ENCODE results near the gene MRPL52. TPM values are rescaled to one million over a fixed set of nuclear protein-coding genes. Genes with fewer than 3 reads are reported as not detected.

The MRPL52 gene
- 100 to 1,000 TPM; 135 to 195 (median 167) TPM for total RNA-seq (2021; fragmentation: NEBNext Ultra II Directional; extraction: Animal tissue kit (Norgen Biotek cat#: 25700))
- long read RNA-seq, transcript MRPL52-202 (5 exons, 1,118 nt): major isoform, 50 of 117 reads
- long read RNA-seq, transcript MRPL52-215 (5 exons, 398 nt): minor isoform, 13 of 117 reads
- long read RNA-seq, transcript MRPL52-210 (4 exons, 895 nt): minor isoform, 12 of 117 reads
- long read RNA-seq, transcript MRPL52-203 (5 exons, 1,111 nt): minor isoform, 28 of 117 reads
- long read RNA-seq, partial matches to known transcripts: 1 of 117 reads
- long read RNA-seq, other reads (novel, unspliced or antisense): 4 of 117 reads

DNA sequence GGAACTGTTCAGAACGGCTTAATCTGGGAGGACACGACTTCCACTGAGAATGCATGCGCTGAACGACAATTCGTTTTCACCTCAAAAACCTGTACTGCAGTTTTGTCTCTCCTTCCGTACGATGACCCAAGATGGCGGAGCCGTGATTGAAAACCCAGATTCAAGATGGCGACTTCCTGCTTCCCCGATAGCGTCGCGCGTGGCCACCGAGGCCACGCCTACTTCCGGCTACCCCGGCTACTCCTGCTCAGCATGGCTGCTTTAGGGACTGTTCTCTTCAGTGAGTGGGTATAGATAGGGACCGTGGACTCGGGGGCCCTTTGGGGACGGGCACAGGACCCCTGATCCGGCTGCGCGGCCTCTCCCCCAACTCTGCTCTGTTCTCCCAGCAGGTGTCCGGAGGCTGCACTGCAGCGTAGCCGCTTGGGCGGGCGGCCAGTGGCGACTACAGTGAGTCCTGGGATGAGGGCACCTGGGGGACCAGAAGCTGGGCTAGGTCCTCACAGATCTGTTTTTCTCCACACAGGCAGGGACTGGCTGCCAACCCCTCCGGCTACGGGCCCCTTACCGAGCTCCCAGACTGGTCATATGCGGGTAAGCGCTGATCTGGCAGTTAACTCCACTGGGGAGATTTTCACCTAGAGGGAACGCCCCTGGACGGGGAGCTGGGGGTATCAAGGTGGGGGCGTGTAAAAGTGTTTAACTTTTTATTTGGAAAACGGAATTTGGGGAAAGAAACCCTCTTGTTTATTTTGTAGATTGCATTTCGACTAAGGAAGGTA is at the start of gene MRPL52:
Gene MRPL52 (plus strand): TSS at position 227 of the 782 bp plus-strand sequence. CDS start 26 bp downstream, at position 253.
- DNase-seq: peak; percentile 78
- Mint-ChIP-seq H3K27me3 (ENCODE audit: insufficient read depth) (no peaks in the 10 kb centered on the region; the same call in 1 of the 2 replicates), H3K36me3 (ENCODE audit: low read depth) (peaks cover 12% of the 10 kb centered on the region), H3K27ac (peak within 1 kb of the TSS; percentile 93), H3K4me3 (peak within 1 kb of the TSS; percentile 92), H3K9me3 (no peaks in the 10 kb centered on the region), H3K4me1 (ENCODE audit: low read depth) (peaks cover 28% of the 10 kb centered on the region)
- TF ChIP-seq, protein P1, sequence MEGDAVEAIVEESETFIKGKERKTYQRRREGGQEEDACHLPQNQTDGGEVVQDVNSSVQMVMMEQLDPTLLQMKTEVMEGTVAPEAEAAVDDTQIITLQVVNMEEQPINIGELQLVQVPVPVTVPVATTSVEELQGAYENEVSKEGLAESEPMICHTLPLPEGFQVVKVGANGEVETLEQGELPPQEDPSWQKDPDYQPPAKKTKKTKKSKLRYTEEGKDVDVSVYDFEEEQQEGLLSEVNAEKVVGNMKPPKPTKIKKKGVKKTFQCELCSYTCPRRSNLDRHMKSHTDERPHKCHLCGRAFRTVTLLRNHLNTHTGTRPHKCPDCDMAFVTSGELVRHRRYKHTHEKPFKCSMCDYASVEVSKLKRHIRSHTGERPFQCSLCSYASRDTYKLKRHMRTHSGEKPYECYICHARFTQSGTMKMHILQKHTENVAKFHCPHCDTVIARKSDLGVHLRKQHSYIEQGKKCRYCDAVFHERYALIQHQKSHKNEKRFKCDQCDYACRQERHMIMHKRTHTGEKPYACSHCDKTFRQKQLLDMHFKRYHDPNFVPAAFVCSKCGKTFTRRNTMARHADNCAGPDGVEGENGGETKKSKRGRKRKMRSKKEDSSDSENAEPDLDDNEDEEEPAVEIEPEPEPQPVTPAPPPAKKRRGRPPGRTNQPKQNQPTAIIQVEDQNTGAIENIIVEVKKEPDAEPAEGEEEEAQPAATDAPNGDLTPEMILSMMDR (IDR thresholded peaks at IDR 0.05): no peak

DNA sequence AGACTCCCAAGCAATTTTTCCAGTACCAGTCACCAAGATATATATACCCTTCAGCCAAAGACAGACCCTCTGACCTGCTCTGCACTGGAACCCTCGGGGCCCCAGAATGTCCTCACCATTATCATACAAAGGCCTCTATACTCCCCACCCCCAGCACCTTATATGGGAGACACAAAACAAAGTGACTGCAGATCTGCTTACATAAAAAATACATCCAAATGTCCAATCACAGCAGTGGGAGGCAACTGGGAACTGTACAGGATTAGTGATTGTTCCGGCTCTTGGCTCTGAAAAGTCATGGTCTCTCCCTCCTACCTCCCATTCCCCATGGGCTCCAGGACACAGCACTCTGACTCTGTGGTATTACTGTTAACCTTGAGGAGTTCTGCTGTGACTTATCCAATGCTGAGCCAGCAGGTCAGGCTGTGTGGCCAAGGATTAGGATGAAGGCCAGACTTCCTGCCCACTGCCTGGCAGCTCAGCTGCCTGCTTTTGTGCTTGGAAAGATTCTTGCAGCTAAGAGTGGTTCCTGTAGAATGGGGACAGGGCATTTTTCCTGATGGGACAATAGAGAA is 49.5 kb upstream of the MRPL52 start:
- H3K4me1 Mint-ChIP-seq (ENCODE audit: low read depth): peaks cover 20% of the 10 kb centered on the region
- TF ChIP-seq, protein P1 (IDR thresholded peaks at IDR 0.05): no peak
- no peaks in the 10 kb centered on the region for H3K9me3 Mint-ChIP-seq
- no peak for DNase-seq
- no peaks in the 10 kb centered on the region for H3K36me3 Mint-ChIP-seq (ENCODE audit: low read depth)
- peak overlapping the region; percentile 42; the same call in 1 of the 2 replicates for H3K27ac Mint-ChIP-seq
- H3K27me3 Mint-ChIP-seq (ENCODE audit: insufficient read depth): no peaks in the 10 kb centered on the region
- H3K4me3 Mint-ChIP-seq: no peak overlapping the region

DNA sequence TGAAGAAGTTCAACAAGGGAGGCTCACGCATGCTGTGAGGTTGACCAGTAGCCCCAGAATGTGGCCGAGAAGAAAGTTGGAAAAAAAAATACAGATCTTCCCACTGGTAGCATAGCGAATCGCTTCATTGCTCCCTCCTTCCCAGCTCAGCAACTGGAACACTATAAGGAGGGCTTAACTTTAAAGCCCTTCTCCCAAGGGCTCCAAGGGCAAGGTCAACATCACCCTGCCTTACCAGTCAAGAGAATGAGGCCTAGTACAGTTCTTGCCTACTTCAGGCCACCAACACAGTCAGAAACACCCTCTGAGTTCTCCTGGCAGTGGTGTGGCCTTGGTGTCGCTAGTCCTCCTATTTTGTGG is 48.8 kb upstream of the MRPL52 start:
- Mint-ChIP-seq H3K36me3 (ENCODE audit: low read depth) (no peaks in the 10 kb centered on the region), H3K4me3 (no peak overlapping the region), H3K4me1 (ENCODE audit: low read depth) (peaks cover 20% of the 10 kb centered on the region), H3K9me3 (no peaks in the 10 kb centered on the region), H3K27me3 (ENCODE audit: insufficient read depth) (no peaks in the 10 kb centered on the region), H3K27ac (peak overlapping the region; percentile 80; the same call in 1 of the 2 replicates)
- TF ChIP-seq, protein P1 (IDR thresholded peaks at IDR 0.05): no peak
- DNase-seq: no peak

DNA sequence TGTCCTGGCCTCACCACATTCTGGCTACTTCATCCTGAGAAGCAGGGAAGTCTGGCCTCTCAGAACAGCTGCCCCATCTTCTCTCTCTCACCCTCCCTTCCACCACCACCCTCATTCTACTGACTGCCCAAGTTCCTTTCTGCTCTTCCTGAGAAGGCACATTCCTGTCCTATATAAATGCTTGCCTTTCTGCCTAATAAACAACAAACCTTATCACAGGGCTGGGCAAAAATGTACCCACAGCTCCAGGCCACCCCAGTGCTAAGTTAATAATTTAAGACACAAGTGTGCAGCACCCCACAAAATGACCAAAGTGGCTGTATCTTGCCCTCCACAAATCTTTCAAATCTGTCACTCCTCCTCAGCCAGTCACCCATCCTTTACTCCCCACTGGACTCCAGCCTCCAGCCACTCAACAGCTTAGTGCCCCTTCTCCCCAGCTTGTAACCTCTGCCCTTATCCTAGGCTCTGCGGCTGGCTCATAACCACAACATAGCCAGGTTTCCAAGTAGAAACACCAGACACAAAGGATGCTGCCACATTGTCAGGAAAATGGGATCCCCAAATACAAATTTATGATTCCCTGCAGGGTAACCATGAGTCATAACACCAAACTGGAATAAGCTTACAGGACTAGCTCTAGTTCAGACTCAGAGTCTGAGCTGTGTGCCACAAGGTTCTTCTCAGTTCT is 48.2 kb upstream of the MRPL52 start:
- no peak overlapping the region for H3K4me3 Mint-ChIP-seq
- H3K9me3 Mint-ChIP-seq: no peaks in the 10 kb centered on the region
- H3K36me3 Mint-ChIP-seq (ENCODE audit: low read depth): no peaks in the 10 kb centered on the region
- TF ChIP-seq, protein P1 (IDR thresholded peaks at IDR 0.05): no peak
- peak; percentile 59 for DNase-seq
- peaks cover 20% of the 10 kb centered on the region for H3K4me1 Mint-ChIP-seq (ENCODE audit: low read depth)
- peak overlapping the region; percentile 80 for H3K27ac Mint-ChIP-seq
- H3K27me3 Mint-ChIP-seq (ENCODE audit: insufficient read depth): no peaks in the 10 kb centered on the region

DNA sequence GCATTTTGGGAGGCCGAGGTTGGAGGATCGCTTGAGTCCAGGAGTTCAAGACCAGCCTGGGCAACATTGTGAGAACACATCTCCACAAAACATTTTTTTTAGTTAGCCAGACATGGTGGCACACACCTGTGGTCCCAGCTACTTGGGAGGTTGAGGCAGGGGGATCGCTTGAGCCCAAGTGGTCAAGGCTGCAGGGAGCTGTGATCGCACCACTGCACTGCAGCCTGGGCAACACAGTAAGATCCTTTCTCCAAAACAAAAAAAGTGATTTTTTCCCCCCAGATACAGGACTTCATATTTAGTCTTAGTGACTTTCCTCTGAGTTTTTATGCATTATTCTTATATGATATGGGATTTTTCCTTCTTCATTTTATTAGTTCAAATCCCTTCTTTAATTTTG is 43.0 kb upstream of the MRPL52 start:
- Mint-ChIP-seq H3K27ac (no peak overlapping the region), H3K9me3 (no peaks in the 10 kb centered on the region), H3K4me1 (ENCODE audit: low read depth) (peaks cover 19% of the 10 kb centered on the region), H3K27me3 (ENCODE audit: insufficient read depth) (no peaks in the 10 kb centered on the region), H3K36me3 (ENCODE audit: low read depth) (no peaks in the 10 kb centered on the region), H3K4me3 (no peak overlapping the region)
- no peak for DNase-seq
- TF ChIP-seq, protein P1 (IDR thresholded peaks at IDR 0.05): no peak

Measured in HFFc6 (cell line).